GM23338 (cell line): ENCODE data around the gene SLC6A13. TPM values are rescaled to one million over a fixed set of nuclear protein-coding genes. Genes with fewer than 3 reads are reported as not detected.

Experiments used
- ATAC-seq: fragments of 200-7000 bp; cut with Tn5 transposase; 3 replicates; pipeline ENCODE4 v1.9.1; 2020
- DNase-seq: peaks from one replicate; pipeline ENCODE4 v3.0.0-alpha.2; 2015; ENCODE audit warnings: low spot score
- H2AFZ ChIP-seq: fragments of 200-600 bp; sonication (generic); 2 replicates; pipeline ENCODE4 v1.8.0; 2016; ENCODE audit warnings: antibody characterized with exemption, mild to moderate bottlenecking, moderate library complexity
- H3F3A ChIP-seq: fragments of 200-600 bp; sonication (generic); replicated peaks from 2 replicates; pipeline ENCODE4 v1.8.0; 2017; ENCODE audit warnings: antibody characterized with exemption, mixed run types, low read depth
- H3K27ac ChIP-seq: fragments of 200-600 bp; sonication (generic); 2 replicates; pipeline ENCODE4 v1.6.1; 2016; ENCODE audit warnings: low read depth
- H3K27me3 ChIP-seq: fragments of 200-600 bp; sonication (generic); 2 replicates; pipeline ENCODE4 v1.8.0; 2016; ENCODE audit warnings: mild to moderate bottlenecking, mixed run types, moderate library complexity; ENCODE audit not compliant: insufficient read depth
- H3K36me3 ChIP-seq: fragments of 200-600 bp; sonication (generic); 2 replicates; pipeline ENCODE4 v1.8.0; 2016; ENCODE audit warnings: mild to moderate bottlenecking; ENCODE audit not compliant: insufficient read depth
- H3K4me1 ChIP-seq: fragments of 200-600 bp; sonication (generic); 2 replicates; pipeline ENCODE4 v1.8.0; 2016; ENCODE audit warnings: mild to moderate bottlenecking, moderate library complexity; ENCODE audit not compliant: insufficient read depth
- H3K4me2 ChIP-seq: fragments of 200-600 bp; sonication (generic); 2 replicates; pipeline ENCODE4 v1.7.1; 2017; ENCODE audit warnings: mixed run types
- H3K4me3 ChIP-seq: fragments of 200-600 bp; sonication (generic); 2 replicates; pipeline ENCODE4 v1.6.1; 2016; ENCODE audit warnings: mixed run types
- H3K79me2 ChIP-seq: fragments of 200-600 bp; sonication (generic); replicated peaks from 2 replicates; pipeline ENCODE4 v1.8.0; 2017; ENCODE audit warnings: mild to moderate bottlenecking; ENCODE audit not compliant: insufficient read depth
- H3K9me2 ChIP-seq: fragments of 200-600 bp; sonication (generic); 2 replicates; pipeline ENCODE4 v1.8.0; 2017; ENCODE audit not compliant: insufficient read depth
- H4K20me1 ChIP-seq: fragments of 200-600 bp; sonication (generic); replicated peaks from 2 replicates; pipeline ENCODE4 v1.8.0; 2017; ENCODE audit warnings: mild to moderate bottlenecking; ENCODE audit not compliant: insufficient read depth
- H3K27ac Mint-ChIP-seq: 2 replicates; pipeline ENCODE4 v1.8.0; 2020; ENCODE audit warnings: inconsistent platforms, mild to moderate bottlenecking, moderate library complexity, mixed read lengths
- H3K27me3 Mint-ChIP-seq: 3 replicates; pipeline ENCODE4 v1.8.0; 2022; ENCODE audit warnings: low read depth, mild to moderate bottlenecking, moderate library complexity, mixed read lengths, inconsistent platforms; ENCODE audit not compliant: insufficient read depth, poor library complexity
- H3K36me3 Mint-ChIP-seq: 3 replicates; pipeline ENCODE4 v1.8.0; 2021; ENCODE audit warnings: low read depth, mild to moderate bottlenecking, inconsistent platforms, moderate library complexity, mixed read lengths
- H3K4me1 Mint-ChIP-seq: 3 replicates; pipeline ENCODE4 v1.8.0; 2020; ENCODE audit warnings: mild to moderate bottlenecking, inconsistent platforms, mixed read lengths
- H3K4me3 Mint-ChIP-seq: 3 replicates; pipeline ENCODE4 v1.8.0; 2021; ENCODE audit warnings: moderate library complexity, mild to moderate bottlenecking, inconsistent platforms, mixed read lengths
- H3K9me3 Mint-ChIP-seq: 3 replicates; pipeline ENCODE4 v1.8.0; 2020; ENCODE audit warnings: moderate library complexity, mild to moderate bottlenecking, inconsistent platforms, mixed read lengths
- CREB1 ChIP-seq: fragments of 250-450 bp; sonication (Bioruptor Pico); IDR thresholded peaks from 2 replicates; pipeline ENCODE4 v1.5.0; 2020; ENCODE audit warnings: low read depth, mild to moderate bottlenecking, moderate library complexity
- CTCF ChIP-seq, 2 experiments: fragments of 200-600 bp in 1 of 2; sonication (generic) in 1 of 2; conservative IDR thresholded peaks; 2 replicates each; pipeline versions ENCODE4 v1.5.1 to v1.6.1; 2016 to 2017; ENCODE audit warnings: antibody characterized with exemption in 2 of 2, low read depth in 2 of 2, mild to moderate bottlenecking in 2 of 2, moderate library complexity in 1 of 2
- ETS1 ChIP-seq: IDR thresholded peaks from 2 replicates; pipeline ENCODE4 v1.6.1; 2016; ENCODE audit warnings: antibody characterized with exemption
- EZH2 ChIP-seq: fragments of 200-600 bp; sonication (generic); IDR thresholded peaks from one replicate; pipeline ENCODE4 v1.8.0; 2017; ENCODE audit warnings: antibody characterized with exemption, mild to moderate bottlenecking, low read depth; ENCODE audit not compliant: unreplicated experiment
- NANOG ChIP-seq: IDR thresholded peaks from 2 replicates; pipeline ENCODE4 v1.6.1; 2016; ENCODE audit warnings: antibody characterized with exemption, borderline replicate concordance
- POLR2AphosphoS5 ChIP-seq: IDR thresholded peaks from 2 replicates; pipeline ENCODE4 v1.6.1; 2016; ENCODE audit warnings: antibody characterized with exemption, low read depth
- STAT1 ChIP-seq: IDR thresholded peaks from one replicate; pipeline ENCODE4 v1.6.1; 2016; ENCODE audit warnings: antibody characterized with exemption; ENCODE audit not compliant: unreplicated experiment
- ZNF114 ChIP-seq: fragments of 250-450 bp; sonication (Bioruptor Pico); IDR thresholded peaks from 2 replicates; pipeline ENCODE4 v1.5.0; 2020; ENCODE audit warnings: mild to moderate bottlenecking, moderate library complexity
- ZNF331 ChIP-seq: fragments of 250-450 bp; sonication (Bioruptor Pico); IDR thresholded peaks from 2 replicates; pipeline ENCODE4 v1.5.0; 2020; ENCODE audit warnings: low read depth, mild to moderate bottlenecking, moderate library complexity
- ZNF462 ChIP-seq: fragments of 250-450 bp; sonication (Bioruptor Pico); IDR thresholded peaks from 2 replicates; pipeline ENCODE4 v1.5.0; 2020; ENCODE audit warnings: mild to moderate bottlenecking, moderate library complexity
- polyA plus RNA-seq: library from polyadenylated mRNA; unstranded; fragments of >200 nt; fragmentation: Nextera tagmentation; extraction: Ambion mirVana; gene quantifications from 2 replicates; pipeline ENCODE4 v1.2.1, GENCODE V29; 2016
- total RNA-seq: library from RNA; depleted of rRNA; stranded (reverse); fragments of >200 nt; shearing (Covaris generic); gene quantifications from 2 replicates; pipeline ENCODE4 v1.2.3, GENCODE V29; 2014

SLC6A13 gene
- total and polyA plus RNA-seq, 2 experiments from 2014 or later, result not detected

- TF ChIP-seq ETS1 (no peak), ZNF114 (no peak), NANOG (no peak), POLR2AphosphoS5 (no peak), CTCF (conservative IDR thresholded peaks at IDR 0.05; ENCODE audit: low read depth in 2 of 2) (no peak), CREB1 (CRISPR knock-in tag) (no peak), EZH2 (no peak), STAT1 (no peak)
- Histone ChIP-seq H4K20me1 (no peaks in the 10 kb centered on the region), H3K27me3 (no peaks in the 10 kb centered on the region), H2AFZ (no peak overlapping the region), H3K4me2 (no peak overlapping the region), H3K4me3 (no peak overlapping the region), H3K27ac (no peak overlapping the region), H3F3A (no peaks in the 10 kb centered on the region), H3K9me2 (no peaks in the 10 kb centered on the region), H3K36me3 (no peaks in the 10 kb centered on the region), H3K4me1 (peaks cover 9% of the 10 kb centered on the region), H3K79me2 (no peaks in the 10 kb centered on the region)
- no peaks in the 10 kb centered on the region; the same call in 2 of the 3 replicates for H3K36me3 Mint-ChIP-seq
- H3K9me3 Mint-ChIP-seq, result no peaks in the 10 kb centered on the region
- H3K27me3 Mint-ChIP-seq, result peaks cover 19% of the 10 kb centered on the region
- peaks cover 15% of the 10 kb centered on the region for H3K4me1 Mint-ChIP-seq
- H3K4me3 Mint-ChIP-seq, result no peak overlapping the region; the same call in 2 of the 3 replicates
- ATAC-seq, result no peak
- no peak for DNase-seq
- H3K27ac Mint-ChIP-seq, result no peak overlapping the region
Observed at GRCh38 chr12:218728-219590, 43.7 kb downstream of the SLC6A13 start.

DNA sequence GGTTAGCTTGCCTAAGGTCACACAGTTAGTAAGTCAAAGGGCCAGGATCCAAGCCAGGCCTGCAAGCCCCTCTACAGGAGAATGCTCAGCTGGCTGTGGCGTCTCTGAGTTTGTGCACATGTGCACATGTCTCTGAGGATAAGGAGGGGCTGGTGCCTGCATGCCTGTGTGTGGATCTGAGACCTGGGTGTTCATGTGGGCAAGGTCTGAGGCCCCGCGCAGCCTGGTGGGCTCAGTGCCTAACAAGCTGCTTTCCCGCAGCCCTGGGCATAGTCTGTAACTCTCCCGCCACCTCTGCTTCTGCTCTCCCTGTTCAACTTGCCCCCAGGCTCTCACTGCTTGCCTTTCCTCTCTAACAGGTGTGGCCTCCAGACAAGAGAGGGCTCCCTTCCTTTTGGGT is 44.4 kb downstream of the SLC6A13 start:
- Mint-ChIP-seq H3K36me3 (no peaks in the 10 kb centered on the region; the same call in 2 of the 3 replicates), H3K9me3 (no peaks in the 10 kb centered on the region), H3K4me3 (no peak overlapping the region), H3K27ac (no peak overlapping the region), H3K27me3 (peaks cover 23% of the 10 kb centered on the region), H3K4me1 (peaks cover 22% of the 10 kb centered on the region)
- TF ChIP-seq ZNF462 (no peak), ZNF331 (no peak), EZH2 (no peak)
- H3K36me3 ChIP-seq, result no peaks in the 10 kb centered on the region
- peaks cover 14% of the 10 kb centered on the region for H3K4me1 ChIP-seq
- H3K79me2 ChIP-seq, result no peaks in the 10 kb centered on the region
- DNase-seq (no peak), ATAC-seq (no peak)
- H3K27ac ChIP-seq, result no peak overlapping the region
- H4K20me1 ChIP-seq, result no peaks in the 10 kb centered on the region
- H3K27me3 ChIP-seq, result 0 out of 2 replicates have a peak, but pooled peaks cover under 1% of the 10 kb centered on the region
- H2AFZ ChIP-seq, result no peak overlapping the region
- H3K9me2 ChIP-seq, result no peaks in the 10 kb centered on the region
- no peaks in the 10 kb centered on the region for H3F3A ChIP-seq
- H3K4me2 ChIP-seq, result no peak overlapping the region
- H3K4me3 ChIP-seq, result no peak overlapping the region
